Islet of Langerhans (tissue), 1 donor: ENCODE data around the gene SLC38A10.

Experiments
- FAIRE-seq: peaks from one replicate; lab custom pipeline; 2011; peaks lifted over from hg19 to GRCh38; lab: Jason Lieb, UNC

SLC38A10 gene

DNA sequence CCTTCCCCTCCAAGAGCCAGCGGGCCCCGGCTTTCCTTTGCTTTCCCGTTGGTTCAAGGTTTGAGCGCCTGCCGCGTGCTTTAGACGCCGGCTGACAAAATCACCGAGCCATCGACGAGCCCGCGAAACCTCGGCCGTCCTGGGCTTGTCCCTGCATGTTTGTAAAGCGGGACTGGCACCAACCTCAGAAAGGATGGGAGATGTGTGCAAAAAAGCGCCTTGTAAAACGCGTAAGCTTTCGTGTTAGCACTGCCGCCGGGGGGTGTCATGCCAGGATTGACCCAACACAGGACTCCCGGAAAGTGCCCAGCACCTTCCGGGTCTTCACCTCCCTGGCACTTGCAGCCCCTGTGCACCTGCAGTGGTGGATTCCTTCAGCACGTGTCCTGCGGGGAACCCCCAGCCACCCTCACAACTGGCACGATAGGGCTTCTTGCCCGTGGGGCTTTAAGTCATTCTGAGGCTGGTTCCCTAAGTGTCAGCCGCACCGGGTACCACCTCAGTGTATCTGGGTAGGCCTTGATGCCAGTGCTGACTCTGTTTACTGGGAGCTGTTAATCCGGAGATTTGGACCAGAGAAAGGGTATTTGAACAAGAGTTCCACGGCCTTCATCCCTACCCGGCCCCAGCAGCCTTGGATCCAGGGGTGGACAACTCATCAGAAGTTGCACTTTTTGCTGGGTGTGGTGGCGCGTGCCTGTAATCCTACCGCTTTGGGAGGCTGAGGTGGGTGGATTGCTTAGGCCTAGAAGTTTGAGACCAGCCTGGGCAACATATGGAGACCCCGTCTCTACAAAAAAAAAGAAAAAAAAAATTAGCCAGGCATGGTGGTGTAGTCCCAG lies 55.2 kb downstream of the SLC38A10 start:
- no peak for FAIRE-seq

DNA sequence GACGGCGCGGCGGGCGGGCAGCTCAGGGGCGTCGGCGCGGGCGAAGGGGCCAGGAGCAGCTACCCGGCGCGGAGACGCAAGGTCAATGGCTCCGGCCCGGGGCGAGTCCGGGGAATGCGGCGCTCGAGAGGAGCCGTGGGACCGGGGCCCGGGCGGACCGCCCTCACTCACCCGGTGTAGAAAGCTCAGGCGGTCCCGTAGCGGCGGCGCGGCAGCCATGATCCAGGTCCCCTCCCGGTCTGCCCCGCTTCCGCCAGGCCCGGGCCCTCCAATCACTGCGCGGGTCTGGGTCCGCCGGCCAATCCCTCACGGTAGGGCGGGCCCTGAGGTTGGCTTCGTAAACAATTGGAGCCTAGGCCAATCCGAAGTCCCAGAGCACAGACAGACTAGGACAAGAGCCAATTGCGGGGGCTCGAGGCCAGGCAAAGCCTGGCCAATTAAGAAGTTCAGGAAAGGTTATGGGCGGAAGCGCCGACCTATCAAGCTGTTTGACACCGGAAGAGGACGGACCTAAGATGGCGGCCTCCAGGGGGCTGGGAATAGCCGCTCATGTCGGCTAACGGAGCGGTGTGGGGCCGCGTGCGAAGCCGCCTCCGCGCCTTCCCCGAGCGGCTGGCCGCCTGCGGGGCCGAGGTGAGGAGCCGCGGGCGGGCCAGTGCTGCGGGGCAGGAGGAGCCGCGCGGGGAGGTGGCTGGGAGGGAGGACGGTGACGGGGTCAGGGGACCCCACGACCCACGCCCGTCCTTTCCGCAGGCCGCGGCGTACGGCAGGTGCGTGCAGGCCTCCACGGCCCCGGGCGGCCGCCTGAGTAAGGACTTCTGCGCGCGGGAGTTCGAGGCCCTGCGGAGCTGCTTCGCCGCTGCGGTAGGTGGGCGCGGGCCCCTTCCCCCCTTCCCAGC lies 56.0 kb downstream of the SLC38A10 start, which contains the start of the genes NDUFAF8 and TEPSIN:
NDUFAF8 (plus strand) TSS at position 504 of the 899 bp plus-strand sequence; CDS start at position 550, 46 bp downstream.
TEPSIN (minus strand) TSS at position 241 of the 899 bp plus-strand sequence; CDS start at position 219, 22 bp downstream.
- FAIRE-seq, result peak; percentile 99

DNA sequence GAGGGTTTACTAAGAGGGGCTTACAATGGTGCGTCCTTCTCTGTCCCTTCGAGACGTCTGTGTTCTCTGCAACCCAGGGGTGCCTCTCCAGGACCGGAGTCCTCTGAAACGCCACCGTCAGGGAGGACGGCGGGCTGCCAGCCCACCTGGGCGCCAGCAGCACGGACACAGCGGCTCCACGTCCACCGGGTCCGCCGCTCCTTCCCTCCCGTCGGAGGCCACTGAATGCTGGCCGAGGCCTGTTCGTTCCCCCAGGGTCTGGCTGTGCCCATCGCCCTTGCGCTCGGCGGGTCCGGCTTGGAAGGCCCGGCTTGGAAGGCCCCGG lies 56.7 kb downstream of the SLC38A10 start:
- FAIRE-seq, result no peak

DNA sequence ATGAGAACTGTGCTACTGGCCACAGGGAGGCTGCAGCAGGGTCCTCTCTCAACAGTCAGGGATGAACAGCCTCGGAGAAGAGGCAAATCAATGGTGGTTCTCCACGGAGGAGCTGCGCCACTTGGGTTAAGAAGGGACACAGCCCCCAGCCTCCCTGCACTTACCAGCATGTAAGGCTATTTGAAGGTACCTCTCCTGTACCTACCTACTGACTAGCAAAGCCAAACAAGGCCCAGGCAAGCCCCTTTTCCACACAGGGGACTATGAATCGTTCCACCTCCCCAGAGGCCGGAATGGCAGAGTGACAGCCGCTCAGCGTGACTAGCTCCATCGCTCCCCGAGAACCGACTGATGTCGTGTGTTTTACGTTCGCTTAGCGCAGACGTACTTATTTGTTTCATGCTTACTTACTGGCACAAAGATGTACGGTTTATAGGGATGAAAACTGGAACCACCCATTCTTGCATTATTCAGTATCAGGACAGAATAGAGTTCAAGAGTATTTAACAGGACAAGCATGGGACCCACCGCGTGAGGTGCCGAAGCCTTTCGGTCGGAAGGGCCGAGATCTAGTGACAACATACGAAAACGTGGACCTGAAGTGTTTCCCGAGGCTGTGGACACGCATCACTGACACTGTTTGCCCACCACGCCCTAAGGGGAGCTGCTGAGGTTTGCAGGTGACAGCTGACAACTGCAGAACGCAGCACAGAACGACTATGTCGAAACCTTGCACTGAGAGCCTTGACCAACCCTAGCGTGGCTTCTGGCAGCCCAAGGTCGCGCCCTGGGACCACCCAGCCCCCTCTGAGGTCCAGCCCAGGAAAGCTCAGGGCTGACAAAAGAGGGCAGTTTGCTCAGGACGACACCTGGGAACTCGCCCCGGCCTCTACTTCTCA lies 57.3 kb downstream of the SLC38A10 start:
- FAIRE-seq, result no peak

DNA sequence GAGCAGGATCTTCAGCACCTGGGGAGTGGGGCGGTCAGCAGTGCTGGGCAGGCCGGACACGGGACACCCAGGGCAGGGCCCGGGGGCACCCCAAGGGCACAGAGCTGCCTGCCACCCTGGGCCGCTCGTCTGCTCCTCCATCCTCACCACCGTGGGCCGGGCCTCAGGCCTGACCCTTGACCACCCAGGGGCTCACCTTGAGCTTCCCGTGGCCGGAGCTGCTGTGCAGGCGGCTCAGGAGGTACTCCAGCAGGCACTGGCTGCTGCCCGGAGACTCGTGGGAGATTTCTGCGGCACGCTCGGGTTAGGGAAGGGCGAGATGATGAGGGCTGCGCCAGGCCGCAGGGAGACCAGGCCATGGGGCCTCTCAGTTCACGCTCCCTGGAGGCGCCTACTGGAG lies 58.3 kb downstream of the SLC38A10 start:
- no peak for FAIRE-seq

DNA sequence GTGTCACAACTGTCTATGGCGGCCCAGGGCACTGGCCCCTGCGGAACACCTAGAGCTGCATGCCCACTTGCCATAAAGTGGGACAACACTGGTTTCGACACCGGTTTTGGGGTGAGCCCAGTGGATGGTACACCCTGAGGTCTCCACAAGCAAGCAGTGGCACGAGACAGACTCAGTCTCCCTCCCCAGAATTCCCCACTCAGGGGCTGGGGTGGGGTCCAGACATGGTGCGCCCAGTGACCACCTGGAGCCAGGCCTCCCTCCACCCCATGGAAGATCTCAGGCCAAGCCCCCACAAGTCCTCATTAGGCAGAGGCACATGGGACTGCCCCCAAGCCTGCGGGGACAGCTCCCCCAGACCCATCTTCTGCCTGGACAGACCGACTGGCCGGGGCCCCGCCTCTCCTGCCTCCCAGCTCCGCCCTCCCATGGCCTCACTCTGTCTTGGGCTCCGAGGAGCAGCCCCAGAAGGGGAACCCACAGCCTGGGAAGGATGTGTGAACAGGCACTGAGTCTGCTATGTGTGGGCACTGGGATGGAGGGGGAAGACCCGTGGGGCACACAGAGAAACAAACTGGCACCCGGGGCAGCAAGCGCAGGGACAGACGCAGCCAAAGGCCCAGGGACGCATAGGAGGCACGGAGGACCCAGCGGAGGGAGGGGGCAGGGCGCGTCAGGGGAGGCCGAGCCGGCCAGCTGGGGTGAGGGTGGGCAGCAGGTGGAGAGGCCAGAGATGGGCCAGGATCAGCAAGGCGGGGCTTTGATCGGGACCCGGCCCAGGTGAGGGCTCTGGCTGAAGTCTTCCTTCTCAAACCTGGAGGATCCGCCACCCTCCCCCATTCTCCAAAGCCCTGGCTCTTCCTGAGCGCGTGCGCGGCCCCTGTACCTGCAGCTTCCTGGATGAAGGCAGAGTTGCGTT lies 59.0 kb downstream of the SLC38A10 start:
- FAIRE-seq, result no peak

DNA sequence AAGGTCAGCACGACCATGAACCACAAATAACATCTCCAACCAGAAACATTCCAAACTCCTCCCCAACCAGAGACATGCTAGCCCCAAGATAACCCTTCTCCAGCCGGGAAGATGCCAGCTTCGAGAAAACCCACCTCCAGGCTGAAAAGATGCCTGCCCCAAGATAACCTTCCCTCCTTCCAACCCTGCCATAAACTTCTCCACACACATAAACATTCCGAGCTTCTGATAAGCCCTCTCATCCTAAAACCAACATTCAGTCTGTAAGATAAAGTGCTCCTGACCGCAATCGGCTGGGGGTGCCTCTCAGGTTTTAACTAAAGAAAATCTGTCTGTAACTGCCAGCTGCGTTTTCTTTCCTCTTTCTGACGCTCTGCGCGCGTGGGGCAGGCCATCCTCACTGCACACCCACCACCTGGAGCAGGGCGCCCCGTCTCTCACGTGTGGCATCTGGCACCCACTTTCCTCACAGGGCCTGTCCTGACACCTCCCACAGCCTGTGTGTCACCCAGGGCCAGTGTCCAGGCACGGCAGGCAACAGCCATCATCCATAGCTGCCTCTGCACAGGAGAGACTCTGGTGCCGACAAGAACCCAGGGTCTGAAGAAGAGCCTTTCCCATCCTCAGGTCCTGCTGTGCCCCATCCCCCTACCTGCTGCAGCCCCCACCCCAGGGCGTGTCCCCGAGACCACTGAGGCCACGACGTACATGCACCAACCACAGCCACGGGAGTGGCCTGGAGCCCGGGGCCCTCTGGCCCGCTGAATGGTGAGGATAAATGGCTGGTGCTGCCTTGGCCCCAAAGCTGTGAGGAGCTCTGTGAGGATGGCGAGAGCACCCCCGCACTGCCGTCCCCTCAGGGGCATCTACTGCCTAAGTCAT lies 59.9 kb downstream of the SLC38A10 start:
- FAIRE-seq, result no peak

DNA sequence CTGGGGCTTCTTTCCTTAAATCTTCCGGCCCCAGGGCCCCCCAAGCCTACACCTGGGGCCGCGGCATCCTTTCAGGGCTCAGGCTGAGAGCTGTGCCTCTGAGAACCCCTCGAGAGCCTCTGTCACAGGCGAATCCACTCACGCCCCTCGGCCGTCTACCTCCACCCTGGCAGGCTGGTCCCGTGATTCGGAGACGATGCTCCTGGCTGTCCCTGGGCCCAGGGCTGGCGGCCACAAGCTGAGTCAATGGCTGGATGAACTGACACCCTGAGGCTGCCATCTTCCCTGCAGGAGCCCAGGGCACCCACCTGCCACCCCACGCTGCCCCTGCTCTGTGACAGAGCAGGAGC lies 60.6 kb downstream of the SLC38A10 start:
- FAIRE-seq, result no peak

DNA sequence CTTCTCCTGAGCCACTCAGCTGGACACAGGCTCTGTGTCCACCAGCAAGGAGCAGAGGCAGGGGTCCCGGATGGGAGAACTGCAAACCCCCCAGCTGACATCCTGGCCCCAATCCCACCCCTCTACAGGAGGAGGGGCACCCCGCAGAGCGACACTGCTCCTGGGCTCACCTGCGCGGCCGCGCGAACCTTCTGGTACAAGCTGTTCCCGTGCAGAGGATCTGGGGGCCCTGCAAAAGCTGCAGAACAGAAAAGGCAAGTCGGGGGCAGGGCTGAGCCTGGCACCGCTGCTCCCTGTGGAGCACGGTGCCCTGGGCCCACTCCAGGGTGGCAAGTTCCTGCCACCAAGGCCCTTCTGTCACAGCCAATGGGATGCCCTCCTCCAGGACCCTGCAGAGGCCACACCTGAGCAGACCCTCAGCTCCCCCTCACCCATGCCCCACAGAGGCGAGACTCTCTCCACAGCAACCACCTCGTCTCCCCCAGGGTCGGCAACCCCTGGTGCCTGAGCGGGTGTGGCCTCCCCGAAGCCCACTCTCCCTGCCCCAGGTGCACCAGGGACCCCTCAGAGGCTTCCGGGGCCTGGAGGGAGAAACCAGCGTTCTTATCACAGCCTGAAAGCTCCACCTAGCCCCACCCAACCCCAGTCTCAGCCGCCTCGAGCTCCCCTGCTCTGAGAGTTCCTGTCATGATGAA lies 61.1 kb downstream of the SLC38A10 start:
- no peak for FAIRE-seq

DNA sequence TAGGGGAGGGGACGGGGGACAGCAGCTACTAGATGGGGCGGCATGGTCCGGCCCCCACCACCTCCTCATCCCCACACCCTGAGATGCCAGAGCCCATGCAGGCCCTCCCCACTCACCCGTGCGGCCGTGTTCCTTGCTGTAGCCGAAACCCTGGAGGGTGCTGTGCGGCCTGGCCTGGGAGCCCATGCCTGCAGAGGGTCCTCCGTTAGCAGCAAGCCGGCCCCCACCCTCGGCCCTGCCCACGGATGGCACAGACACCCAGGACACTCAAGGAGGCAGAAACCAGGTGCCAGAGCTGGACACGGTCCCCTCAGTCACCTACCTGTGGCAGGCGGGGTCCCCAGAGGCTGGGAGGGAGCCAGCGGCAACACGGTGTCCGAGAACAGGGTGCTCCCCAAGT lies 61.8 kb downstream of the SLC38A10 start:
- FAIRE-seq, result no peak

DNA sequence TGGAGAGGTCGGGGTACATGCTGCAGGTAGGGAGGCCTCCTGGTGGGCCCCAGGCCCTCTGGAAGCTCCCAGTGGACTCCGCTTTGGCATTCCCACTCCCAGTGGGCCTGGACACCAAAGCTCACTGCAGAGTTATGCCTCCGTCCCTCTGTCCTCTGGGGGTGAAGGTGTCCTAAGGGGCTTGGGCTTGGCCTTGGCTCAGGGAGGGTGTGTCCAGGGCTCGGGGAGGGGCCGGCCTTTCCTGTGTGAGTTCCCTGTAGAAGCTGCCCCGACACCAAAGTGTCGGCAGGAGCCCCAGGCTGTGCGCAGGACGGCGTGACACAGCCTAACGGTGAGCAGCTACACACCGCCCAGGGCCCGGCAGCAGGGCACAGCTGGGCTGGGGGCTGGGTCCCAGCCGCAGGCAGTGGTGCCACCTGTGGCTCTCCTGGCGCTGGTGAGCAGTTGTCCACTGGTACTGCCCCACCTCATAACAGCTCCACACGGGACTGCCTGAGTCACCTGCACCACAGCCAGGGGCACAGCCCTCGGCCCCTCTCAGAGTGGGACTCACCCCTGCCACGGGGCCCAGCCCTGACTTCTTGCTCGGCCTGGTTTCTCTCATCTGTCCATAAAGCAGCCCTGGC lies 62.4 kb downstream of the SLC38A10 start:
- FAIRE-seq, result no peak

DNA sequence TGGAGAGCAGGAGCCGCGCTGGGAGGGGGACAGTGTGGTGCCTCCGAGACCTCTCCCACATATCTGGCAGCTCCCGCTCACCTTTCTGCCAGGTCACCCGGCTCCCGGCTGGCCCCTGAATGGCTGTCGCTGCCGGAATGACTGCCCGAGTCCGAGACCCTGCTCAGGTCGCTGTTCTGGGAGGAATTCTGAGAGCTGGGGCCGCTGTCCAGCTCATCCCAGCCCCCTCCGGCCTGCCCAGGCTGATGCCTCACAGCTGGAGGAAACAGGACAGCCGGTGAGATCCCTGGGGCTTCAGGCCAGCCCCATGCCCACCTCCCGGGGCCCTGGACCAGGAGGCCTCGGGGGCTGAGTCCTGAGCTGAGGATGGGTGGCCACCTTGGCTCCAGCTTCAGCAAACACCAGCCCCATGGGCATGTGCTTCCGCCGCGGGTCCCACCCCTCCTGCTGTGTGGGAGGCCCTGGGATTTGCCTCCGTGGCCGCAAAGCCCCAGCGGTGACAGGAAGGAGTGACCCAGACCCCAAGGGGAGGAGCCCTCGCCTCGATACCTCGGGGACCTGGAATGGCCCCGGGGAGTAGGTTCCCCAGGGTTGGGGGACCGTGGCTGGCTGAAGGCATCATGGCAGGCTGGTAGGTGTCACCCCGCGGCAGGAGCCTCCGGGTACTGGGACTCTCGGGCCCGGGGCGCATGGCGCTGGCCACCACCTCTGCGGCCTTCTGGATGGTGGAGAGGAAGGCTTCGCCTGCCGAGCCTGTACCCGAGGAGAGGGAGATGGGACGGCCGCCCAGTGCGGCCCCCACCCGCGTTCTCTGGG lies 63.1 kb downstream of the SLC38A10 start:
- no peak for FAIRE-seq

DNA sequence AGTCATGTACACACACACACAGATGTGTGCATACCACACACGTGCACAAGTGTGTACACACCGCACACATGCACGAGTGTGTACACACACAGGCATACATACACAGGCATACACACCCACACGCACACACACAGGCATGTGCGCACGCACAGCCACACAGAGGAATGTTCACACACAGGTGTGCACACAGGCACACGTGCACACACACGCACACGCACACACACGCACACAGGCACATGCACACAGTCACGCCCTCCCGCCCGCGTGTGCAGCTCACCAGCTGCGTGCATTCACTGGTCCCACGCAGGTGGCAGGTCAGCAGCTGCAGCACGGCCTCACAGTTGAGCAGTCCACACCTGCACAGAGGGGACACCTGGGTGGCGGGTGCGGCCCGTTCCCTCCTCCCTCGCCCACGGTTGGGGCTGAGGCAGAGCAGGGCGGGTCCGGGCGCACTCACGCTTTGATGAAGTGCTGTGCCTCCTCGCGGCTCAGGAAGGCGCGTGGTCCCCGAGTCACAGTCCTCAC lies 63.9 kb downstream of the SLC38A10 start:
- FAIRE-seq, result no peak

DNA sequence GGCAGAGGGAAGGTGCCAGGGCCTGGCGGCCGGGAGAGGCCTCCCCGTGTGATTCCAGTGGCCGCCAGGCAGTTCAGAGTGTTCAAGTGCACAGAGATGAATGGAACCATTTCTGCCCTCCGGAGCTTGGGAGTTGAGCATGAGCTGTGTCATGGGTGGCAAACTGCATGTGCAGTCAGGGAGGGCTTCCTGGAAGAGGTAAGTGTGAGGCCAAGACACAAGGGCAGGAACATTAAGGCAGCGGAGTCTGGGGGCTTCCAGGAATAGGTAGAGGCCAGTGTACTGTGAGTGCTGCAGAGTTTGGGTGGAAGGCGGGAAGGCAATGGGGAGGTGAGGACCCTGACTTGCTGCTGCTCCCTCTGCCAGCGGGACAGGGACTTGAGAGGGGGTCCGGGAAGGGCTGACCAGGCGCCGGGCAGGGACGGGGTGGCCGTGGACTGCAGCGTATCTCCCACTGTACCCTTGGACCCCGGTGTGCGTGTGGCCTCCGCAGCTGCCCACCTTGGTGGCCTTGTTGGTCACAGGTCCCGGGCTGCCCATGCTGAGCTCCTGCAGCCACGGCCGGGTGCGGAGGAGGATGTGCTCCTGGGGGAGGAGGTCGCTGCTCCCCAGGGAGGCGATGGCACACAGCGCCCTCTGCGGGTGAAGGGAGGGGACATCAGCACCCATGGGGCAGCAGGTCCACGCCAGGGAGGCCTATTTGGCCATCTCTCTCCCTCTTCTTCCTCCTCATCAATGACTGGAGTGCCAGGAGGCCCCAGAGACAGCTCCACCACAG lies 64.9 kb downstream of the SLC38A10 start:
- no peak for FAIRE-seq

DNA sequence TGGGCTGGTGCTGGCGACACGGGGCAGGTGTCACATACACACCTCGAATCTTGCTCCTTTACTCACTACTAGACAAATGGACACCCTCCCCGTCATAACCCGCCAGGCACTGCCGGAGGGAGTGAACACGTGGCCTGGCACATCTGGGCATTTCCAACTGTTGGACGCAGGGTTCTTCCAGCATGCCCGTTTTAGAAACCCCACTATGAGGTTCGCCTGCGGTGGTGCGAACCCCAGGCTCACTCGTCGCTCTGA lies 65.5 kb downstream of the SLC38A10 start:
- no peak for FAIRE-seq

DNA sequence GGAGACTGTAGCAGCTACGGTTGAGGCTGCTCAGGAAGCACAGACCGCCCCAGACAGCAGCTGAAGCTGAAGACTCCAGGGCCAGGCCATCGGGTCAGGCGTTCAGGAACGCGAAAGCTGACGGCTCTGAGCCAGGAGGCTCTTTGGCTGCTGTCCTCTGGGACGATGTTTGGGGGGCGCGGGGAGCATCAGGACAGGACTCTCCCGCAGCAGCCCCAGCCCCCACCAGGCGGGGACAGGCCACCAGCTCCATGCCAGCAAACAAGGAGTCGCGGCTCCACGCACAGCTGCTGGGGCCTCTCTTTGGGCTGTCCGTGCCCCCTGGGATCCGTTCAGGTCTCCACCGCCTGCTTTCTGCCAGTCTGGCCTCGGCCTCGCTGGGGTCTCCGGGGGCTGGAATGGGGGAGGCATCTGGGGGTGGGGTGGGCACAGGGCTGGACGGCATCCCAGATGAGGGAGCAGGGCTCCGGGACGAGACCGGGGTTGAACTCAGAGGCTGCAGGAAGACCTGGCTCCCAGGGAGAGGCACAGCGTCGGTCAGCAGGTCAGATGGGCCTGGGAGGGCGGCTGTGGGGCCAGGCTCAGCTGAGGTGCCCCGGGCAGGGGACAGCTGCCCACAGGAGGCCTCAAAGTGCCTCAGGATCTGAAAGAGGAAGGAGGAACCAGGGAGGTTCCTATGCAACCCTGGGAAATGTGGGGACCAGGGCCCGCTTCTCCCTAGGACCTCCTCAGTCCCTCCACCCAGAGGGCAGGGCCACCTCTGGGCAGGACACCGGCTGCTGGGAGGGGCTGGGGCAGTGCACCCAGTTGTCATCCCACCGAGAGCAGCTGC lies 66.1 kb downstream of the SLC38A10 start:
- FAIRE-seq, result no peak
